NB4 (cell line): Measurements from ENCODE around the gene SUCLG2.

Experiments used
- CTCF ChIP-seq: IDR thresholded peaks from one replicate; pipeline ENCODE4 v1.5.1; 2012; ENCODE audit warnings: low read depth, low read length
- MAX ChIP-seq: IDR thresholded peaks from 2 replicates; pipeline ENCODE4 v1.6.1; 2011; ENCODE audit warnings: low read depth, low read length
- MYC ChIP-seq: IDR thresholded peaks from 2 replicates; pipeline ENCODE4 v1.6.1; 2011; ENCODE audit warnings: low read depth, low read length
- POLR2A ChIP-seq: IDR thresholded peaks from 2 replicates; pipeline ENCODE4 v1.6.1; 2011; ENCODE audit warnings: mild to moderate bottlenecking; ENCODE audit not compliant: insufficient read length; ENCODE audit errors: extremely low read depth

- TF ChIP-seq POLR2A (no peak), CTCF (no peak), MYC (no peak), MAX (no peak)
These were observed 90.4 kb downstream of the SUCLG2 start for GRCh38 chr3:67564008-67564407.
